Measurements from ENCODE around the gene SLX4IP. TPM values are rescaled to one million over a fixed set of nuclear protein-coding genes. Genes with fewer than 3 reads are reported as not detected.

Gene SLX4IP
- total and polyA plus RNA-seq, 2 of the 13 experiments (the other 11 are each of a cell fraction or from before 2014, with no cell fraction given) = 3.6 to 7.3 TPM

GRCh38 chr20:10430000-10430466, 5.1 kb upstream of the SLX4IP start (continued):
- no peak for TF ChIP-seq ZNF747 (CRISPR knock-in tag; IDR thresholded peaks at IDR 0.05; ENCODE audit: borderline replicate concordance)
- no peak for TF ChIP-seq TFDP2 (CRISPR knock-in tag; IDR thresholded peaks at IDR 0.05)
- TF ChIP-seq CHD4 (IDR thresholded peaks at IDR 0.05; ENCODE audit: borderline replicate concordance, low read length) = peak; percentile 46; the same call in 1 of the 2 replicates
- peak; percentile 57; the same call in 1 of the 2 replicates for TF ChIP-seq SOX13 (IDR thresholded peaks at IDR 0.05)
- TF ChIP-seq SOX13 (CRISPR knock-in tag; conservative IDR thresholded peaks at IDR 0.05 in 1 of 2, IDR thresholded peaks at IDR 0.05 in 1 of 2) = peak in 1 of 2 experiments; percentile 94; a peak in 2 of 4 replicates
- TF ChIP-seq TARDBP (CRISPR knock-in tag; IDR thresholded peaks at IDR 0.05) = no peak
- no peak for TF ChIP-seq ZNF564 (CRISPR knock-in tag; IDR thresholded peaks at IDR 0.05)
- TF ChIP-seq ARHGAP35 (CRISPR knock-in tag; IDR thresholded peaks at IDR 0.05; ENCODE audit: borderline replicate concordance) = no peak
- 0 out of 2 replicates have a peak, but pooled peaks have one; percentile 10 for TF ChIP-seq PRDM15 (CRISPR knock-in tag; IDR thresholded peaks at IDR 0.05)
- no peak for TF ChIP-seq ZNF775 (CRISPR knock-in tag; IDR thresholded peaks at IDR 0.05; ENCODE audit: borderline replicate concordance)
- no peak for TF ChIP-seq NBN (conservative IDR thresholded peaks at IDR 0.05)
- TF ChIP-seq HNF1A (IDR thresholded peaks at IDR 0.05; ENCODE audit: low read depth) = no peak
- 0 out of 2 replicates have a peak, but pooled peaks have one; percentile 1 for TF ChIP-seq HNF1A (CRISPR knock-in tag; IDR thresholded peaks at IDR 0.05; ENCODE audit: borderline replicate concordance)
- TF ChIP-seq ONECUT2 (CRISPR knock-in tag; IDR thresholded peaks at IDR 0.05) = no peak
- no peak for TF ChIP-seq PHB2 (IDR thresholded peaks at IDR 0.05; ENCODE audit: partially characterized antibody)
- no peak for TF ChIP-seq MTERF4 (CRISPR knock-in tag; IDR thresholded peaks at IDR 0.05)
- TF ChIP-seq SPEN (CRISPR knock-in tag; IDR thresholded peaks at IDR 0.05; ENCODE audit: low read depth) = no peak
- no peak for TF ChIP-seq ZIK1 (CRISPR knock-in tag; IDR thresholded peaks at IDR 0.05; ENCODE audit: borderline replicate concordance, low read depth)
- TF ChIP-seq ZNF570 (CRISPR knock-in tag; IDR thresholded peaks at IDR 0.05; ENCODE audit: borderline replicate concordance) = no peak
